CD4-positive, alpha-beta T cell treated with Interferon alpha-2 for 1 hour (primary cell): Measurements from ENCODE around the gene ZMAT2.
"Not testable (repeated sequence)": the region's sequence is repeated elsewhere in the genome, so short reads cannot be mapped to it uniquely, and the experiment has no call there.

Experiments
- DNase-seq, 2 donors: peaks; one replicate each; pipeline ENCODE4 v3.0.0-alpha.2; 2020 to 2022

The ZMAT2 gene

DNA sequence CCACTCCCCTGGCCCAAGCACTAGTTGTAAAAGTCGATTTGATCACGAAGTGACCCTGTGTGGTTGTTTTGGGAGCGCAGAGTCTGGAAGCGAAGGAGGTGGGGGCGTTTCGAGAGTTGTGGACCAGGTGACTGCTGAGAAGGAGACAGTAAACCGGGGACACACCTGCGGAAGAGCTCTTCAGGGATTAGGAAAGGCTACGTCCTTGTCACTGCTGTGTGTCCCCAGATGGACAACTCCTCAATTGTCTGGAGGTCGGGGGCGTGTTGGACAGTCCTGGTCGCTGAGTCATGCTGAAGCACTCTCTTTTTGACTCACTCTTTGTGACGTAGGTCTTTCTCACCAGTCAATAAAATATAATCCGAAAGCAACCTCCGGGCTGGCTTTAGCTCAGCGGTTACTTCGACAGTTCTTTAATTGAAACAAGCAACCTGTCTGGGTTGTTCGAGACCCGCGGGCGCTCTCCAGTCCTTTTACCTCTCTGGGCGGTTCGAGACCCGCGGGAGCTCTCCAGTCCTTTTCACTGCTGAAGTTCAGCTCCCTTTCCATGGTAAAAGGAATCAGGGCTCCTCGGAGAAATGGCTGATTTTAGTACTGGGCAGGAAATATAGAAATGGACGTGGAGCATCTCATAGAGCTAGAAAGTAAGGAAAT lies 10.8 kb downstream of the ZMAT2 start:
- peak; percentile 87 to 96 for DNase-seq

GRCh38 chr5:140711794-140712193 lies 11.5 kb downstream of the ZMAT2 start:
- no peak for DNase-seq

GRCh38 chr5:140713562-140714094 lies 13.4 kb downstream of the ZMAT2 start:
- DNase-seq = no peak

- not testable (repeated sequence) for DNase-seq
These were observed 16.0 kb downstream of the ZMAT2 start for GRCh38 chr5:140716238-140716637.

DNA sequence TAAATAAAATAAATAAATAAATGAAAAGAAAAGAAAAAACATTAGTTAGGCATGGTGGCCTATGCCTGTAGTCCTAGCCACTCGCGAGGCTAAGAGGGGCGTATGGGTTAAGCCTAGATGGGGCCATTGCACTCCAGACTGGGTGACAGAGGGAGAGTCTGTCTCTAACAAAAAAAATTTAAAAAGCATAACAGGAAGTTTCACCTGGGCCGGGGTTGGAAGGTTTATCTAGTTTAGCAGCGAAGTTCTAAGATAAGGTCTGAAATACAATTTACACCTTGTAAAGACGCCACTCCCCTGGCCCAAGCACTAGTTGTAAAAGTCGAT lies 18.0 kb downstream of the ZMAT2 start:
- no peak for DNase-seq

- not testable (repeated sequence) for DNase-seq
These were observed 20.5 kb downstream of the ZMAT2 start for GRCh38 chr5:140720738-140721137.

DNA sequence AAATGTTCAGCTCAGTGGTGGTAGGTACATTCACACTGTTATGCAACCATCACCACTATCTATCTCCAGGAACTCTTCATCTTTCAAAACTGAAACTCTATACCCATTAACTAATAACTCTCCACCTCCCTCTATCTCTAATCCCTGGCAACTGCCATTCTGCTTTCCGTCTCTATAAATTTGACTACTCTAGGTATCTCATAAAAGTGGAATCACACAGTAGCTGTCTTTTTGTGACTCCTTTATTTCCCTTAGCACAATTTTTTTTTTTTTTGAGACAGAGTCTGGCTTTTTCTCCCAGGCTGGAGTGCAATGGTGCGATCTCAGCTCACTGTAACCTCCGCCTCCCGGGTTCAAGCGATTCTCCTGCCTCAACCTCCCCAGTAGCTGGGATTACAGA lies 21.1 kb downstream of the ZMAT2 start:
- DNase-seq = not testable (repeated sequence)

GRCh38 chr5:140725799-140726471 lies 25.7 kb downstream of the ZMAT2 start:
- DNase-seq = peak; percentile 58 to 80

- DNase-seq = no peak
These were observed 32.9 kb downstream of the ZMAT2 start for GRCh38 chr5:140733098-140733497.

DNA sequence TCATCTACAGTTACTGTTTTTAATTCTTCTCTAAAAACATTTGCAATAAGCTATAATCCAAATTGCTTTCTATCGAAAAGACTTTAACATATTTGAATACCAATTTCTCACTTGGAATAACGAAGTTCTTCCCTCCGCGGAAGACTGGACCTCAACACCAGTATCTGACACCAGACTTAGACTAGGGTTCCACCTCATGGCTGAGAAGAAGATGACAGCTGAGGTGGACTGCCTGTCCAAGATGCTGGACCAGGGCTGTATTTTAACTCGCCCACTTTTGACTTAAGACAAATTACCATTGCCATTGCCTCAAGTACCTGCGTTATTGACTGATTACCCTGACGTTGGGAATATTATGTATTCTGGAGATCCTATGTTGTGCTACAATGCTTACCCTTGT lies 34.1 kb downstream of the ZMAT2 start:
- DNase-seq = no peak

DNA sequence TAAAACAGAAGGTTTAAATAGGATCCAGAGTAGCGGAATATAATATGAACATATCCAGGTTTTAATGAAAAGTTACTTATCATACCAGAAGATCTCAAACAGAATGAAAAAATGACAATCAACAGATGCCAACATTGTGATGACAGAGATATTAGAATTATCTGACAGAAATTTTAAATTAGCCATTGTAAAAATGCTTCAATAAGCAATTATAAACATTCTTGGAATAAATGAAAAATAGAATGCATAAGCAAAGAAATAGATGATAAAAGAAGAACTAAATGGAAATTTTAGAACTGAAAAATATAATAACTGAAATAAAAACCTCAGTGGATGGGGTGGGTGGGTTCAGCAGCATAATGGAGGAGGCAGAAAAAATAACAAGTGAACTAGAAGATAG lies 37.2 kb downstream of the ZMAT2 start:
- no peak for DNase-seq

- DNase-seq = no peak
These were observed 41.7 kb downstream of the ZMAT2 start for GRCh38 chr5:140741967-140742366.

DNA sequence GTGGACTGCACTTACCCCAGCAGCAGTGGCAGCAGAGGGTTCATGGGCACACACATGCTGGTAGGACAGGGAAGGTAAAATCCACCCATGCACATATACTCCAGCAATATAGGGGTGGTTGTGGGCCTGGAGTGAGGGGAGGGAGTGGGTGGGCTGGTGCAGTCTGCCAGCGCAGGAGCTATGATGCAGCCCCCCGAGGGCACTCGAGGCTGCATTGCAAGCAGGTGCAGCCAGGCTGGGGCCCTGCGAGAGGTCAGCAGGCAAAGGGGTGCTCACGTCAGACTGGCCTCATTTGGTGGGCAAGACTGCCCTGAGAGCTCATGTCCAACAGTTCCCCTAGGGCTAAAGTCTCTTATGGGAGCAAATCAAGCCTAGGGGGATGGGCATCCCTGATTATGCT lies 53.3 kb downstream of the ZMAT2 start:
- DNase-seq = no peak
